Suppressor macrophage treated with lipopolysaccharide for 4 hours (primary cell): Measurements from ENCODE around the gene MACO1.
A peak's percentile ranks its signal among the peaks of the same experiment; 100 is the strongest.
"Not testable (repeated sequence)": the region's sequence is repeated elsewhere in the genome, so short reads cannot be mapped to it uniquely, and the experiment has no call there.

Source experiments
- DNase-seq: peaks from one replicate; pipeline ENCODE4 v3.0.0-alpha.2; 2020

The MACO1 gene

DNA sequence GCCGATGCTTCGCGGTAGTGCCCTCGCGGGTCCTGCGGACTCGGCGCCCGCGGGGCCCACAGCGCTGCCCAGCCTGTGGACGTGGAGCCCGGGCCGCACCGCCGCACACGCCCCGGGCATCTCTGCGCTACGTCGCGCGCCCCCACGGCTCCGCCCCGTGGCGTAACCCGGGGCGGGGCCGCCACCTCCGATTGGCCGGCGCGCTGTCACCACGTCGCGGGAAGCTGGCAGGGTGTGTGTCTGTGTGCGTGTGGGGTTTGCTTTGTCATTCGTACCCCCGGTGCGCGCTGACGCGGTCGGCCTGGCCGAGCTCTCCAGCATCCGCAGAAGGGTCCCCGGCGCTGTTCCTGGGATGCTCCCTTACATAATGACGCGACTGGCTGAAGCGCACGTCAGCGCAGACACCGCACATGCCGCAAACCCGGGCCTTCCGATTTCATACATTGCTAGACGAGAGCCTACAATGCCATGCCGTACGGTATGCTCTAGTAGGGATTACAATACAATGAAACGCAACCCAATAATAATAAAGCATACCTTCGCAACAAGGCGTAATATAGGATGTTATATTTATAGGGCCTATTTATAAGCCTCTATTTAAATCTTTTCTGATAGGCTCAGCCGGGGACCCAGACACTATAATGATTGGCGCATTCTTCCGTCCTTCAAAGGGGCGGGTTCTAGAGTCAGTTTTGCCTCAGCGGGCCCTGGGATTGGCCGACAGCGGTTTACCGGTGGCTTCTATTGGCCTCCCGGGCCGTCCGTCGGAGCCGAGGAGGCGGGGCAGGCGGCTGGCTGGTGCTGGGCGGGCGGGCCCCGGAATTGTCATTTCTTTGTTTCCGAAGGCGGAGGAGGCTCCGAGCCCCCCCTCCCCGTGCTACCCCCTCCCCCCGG is at the start of gene MACO1:
Gene MACO1, plus strand, starts transcription at position 825 of the 894 bp plus-strand sequence. CDS start 202 bp downstream, outside the sequence.
- DNase-seq = peak; percentile 98

DNA sequence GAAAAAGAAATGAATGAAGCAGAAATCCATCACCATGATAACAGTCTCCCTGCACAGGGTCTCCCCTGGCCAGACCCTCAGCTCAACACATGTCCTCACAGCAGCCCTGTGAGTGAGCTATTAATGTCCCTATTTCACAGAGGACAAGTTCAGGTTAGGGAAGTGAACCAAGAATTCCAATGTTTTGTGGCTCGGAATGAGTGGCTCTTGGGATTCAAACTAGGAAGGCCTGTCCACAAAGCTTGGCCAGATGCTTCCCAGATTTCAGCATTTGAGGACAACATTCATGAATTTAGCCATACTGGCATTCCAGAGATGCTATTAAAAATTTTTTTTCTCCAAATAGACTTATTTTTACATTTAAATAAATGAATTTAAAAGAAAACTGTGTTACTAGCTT is 48.2 kb upstream of the MACO1 start:
- DNase-seq = not testable (repeated sequence)

DNA sequence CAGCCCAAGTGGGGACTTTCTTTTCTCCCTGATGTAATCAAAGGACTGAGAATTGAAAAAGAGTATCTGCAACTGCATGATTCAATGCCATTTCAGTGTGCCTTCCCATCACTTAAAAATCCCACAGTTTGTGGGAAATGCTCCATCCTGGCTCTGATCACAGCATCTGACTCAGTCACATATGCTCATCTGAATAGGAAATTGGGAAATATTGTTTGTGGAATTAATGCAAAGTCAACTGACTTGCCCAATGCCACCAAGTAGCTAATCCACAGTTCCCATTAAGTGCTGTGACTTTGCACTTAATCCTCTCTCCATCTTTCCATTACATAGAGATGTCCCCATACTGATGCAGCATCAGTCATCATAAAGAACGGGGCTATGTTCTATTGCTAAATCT is 47.6 kb upstream of the MACO1 start:
- peak; percentile 92 for DNase-seq

- not testable (repeated sequence) for DNase-seq
Measured at GRCh38 chr1:25383875-25384274, 46.8 kb upstream of the MACO1 start.

DNA sequence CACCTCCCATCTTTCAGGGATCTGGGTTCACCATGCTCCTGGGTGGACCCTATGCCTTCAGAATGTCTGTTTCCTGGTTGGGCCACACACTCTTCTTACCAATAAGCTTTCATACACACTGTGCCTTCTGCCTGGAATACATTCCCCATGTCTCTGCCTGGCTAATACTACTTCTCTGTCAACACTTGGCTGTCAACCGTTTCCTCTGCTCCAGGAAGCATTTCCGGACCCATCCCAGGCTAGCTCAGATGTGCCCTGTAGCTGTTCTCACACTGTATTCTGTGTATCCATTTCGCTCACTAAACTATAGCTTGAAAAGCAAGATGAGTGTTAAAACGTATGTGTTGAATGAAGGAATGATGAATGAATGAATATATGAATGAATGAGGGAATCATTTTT is 43.6 kb upstream of the MACO1 start:
- DNase-seq = not testable (repeated sequence)

DNA sequence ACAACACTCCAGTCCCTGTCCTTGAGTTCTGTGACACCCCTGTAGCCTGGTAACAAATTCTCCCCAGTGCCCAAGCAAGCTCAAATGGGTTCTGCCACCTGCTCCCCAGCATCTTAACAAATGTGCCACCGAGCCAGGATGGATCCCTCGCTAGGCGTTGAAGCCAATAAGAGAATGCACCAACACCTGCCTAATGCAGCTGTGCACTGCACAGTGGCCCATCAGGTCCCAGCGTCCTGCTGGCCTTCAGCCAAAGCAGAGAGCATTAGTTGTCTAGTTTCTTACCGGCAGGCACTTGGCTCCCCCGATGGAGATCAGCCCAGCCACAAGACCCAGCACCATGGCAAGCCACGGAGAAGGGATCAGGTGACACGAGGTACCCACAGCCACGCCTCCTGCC is 42.0 kb upstream of the MACO1 start:
- not testable (repeated sequence) for DNase-seq

GRCh38 chr1:25389721-25390120 is 41.0 kb upstream of the MACO1 start:
- DNase-seq = not testable (repeated sequence)

DNA sequence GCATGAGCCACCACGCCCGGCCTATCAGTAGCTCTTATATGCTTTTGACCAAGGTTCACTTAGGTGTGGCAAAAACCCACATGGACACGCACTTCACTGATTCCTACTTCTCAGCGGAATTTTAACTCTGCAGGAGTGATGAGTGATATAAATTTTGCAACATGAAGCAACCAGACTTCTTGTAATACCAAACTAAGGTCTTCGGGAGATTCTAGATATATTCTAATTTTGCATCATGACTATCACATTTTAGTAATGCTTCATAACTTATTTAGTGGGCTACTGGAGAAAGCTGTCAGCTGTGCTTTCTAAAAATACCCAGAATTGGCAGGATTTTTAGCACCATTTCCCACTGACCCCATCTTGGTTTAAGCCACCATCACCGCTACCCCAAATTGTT is 37.9 kb upstream of the MACO1 start:
- no peak for DNase-seq

GRCh38 chr1:25397549-25397948 is 33.1 kb upstream of the MACO1 start:
- DNase-seq = not testable (repeated sequence)

- DNase-seq = not testable (repeated sequence)
Measured at GRCh38 chr1:25398079-25398478, 32.6 kb upstream of the MACO1 start.

DNA sequence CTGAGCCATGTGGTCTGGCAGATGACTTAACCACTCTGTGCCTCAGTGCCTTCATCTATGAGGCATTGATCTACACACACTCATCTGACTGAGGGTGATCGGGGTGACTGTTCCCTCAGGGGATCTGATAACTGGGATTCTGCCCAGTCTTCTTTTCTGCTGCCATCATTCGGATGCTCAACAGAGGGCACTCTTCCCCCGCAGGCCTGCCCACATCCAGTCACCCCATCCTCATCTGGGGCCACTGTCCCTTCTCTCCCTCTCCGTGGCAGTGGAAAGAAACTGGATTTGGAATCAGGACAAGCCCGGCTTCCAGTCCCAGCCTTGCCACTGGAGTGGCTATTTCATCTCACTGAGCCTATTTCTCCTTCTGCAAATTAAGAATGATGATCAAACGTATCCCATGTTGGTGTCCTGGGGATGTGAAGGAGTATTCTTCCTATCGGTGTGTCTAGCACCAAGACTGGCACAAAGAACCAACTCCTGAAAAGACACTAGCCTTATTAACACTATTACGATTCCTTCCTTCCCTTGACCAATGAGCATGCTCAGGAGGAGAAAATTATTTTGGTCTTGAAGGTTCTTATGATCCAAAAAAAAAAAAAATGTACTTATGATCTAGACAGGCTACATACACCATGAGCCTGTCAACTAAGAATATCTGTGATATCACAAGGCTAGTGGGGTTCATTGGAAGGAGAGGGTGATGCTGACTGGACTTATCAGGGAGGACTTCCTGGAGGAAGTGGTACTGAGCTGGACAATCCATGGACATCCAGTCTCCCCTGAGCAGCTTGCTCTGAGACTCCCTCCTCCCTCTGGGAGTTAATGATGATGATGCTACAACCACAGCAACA is 27.5 kb upstream of the MACO1 start:
- not testable (repeated sequence) for DNase-seq

DNA sequence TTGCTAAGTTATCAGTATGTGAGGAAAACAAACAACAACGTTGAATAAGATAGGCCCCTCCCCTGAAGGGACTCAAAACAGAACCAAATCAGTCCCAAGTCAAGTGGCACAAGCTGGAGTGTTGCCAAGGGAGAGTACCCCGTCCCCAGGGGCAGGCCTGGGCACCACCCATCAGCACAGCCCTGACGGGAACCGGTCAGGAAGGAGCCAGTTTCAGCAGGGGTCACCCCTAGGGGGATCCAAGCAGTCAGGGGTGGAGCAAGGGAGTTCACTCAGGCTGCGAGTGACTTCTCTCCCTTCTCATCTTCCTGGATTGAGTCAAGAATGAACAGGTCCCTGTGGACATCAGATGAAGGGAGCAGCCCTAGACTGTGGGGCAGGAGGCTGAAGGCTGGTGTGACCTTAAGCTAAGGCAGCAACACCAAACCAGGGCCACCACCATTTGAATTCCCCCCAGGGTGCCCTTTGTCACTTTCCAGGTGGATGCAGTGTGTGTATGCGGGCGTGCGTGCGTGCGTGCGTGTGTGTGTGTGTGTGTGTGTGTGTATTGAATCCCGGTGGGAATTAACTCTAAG is 24.9 kb upstream of the MACO1 start:
- not testable (repeated sequence) for DNase-seq

DNA sequence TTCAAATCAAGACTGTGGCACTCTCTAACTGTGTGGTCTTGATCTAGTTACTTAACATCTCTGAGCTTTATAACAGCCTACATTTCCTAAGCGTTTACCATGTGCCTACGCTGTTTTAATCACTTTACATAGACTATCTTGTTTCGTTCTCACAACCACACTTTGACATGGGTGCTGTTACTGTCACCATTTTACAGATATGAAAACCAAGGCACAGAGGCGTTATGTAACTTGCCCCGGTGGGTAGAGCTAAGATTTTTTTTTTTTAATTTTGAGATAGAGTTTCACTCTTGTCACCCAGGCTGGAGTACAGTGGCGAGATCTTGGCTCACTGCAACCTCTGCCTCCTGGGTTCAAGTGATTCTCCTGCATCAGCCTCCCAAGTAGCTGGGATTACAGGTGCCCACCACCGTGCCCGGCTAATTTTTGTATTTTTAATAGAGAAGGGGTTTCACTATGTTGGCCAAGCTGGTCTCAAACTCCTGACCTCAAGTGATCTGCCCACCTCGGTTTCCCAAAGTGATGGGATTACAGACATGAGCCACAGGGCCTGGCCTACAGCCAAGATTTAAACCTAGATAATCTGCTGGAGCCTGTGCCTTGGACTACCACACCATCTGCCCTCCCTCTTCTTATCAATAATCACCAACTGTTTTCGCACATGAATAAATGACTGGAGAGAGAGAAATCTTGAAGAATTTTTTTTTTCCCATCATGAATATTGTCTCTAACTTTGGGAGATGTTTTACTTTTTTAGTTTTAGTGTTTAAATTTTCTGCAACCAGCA is 20.9 kb upstream of the MACO1 start:
- not testable (repeated sequence) for DNase-seq

DNA sequence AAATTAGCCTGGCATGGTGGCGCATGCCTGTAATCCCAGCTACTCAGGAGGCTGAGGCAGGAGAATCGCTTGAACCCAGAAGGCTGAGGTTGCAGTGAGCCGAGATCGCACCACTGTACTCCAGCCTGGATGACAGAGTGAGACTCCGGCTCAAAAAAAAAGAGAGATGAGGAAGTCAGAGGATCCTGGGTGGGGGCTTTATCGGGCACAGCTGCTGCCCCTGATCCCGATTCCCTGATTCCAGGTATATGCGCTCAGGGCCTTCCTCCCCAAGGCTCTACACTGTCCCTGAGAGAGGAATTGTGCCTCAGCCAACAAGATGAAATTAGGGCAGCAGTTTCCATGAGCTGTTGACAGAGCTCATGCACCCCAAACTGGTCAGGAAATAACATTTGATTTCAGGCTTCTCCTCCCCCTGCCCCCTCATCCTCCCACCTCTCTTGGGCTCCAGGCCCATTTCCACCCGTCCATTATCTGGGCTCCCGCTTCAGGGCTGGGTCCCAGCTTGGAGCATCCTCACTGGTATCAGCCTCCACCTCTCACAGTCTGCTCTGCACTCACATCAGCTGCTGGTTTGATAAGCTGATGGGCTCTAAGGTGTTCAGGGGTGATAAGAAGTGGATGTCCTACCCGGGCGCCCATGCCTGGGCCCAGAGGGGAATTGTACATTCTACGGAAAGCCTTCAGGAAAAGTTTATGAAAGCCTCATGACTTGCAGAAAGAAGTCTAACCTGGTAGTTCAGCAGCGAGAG is 17.6 kb upstream of the MACO1 start:
- DNase-seq = not testable (repeated sequence)

GRCh38 chr1:25414157-25414556 is 16.5 kb upstream of the MACO1 start:
- not testable (repeated sequence) for DNase-seq

- not testable (repeated sequence) for DNase-seq
Measured at GRCh38 chr1:25414578-25414977, 16.1 kb upstream of the MACO1 start.

- DNase-seq = not testable (repeated sequence)
Measured at GRCh38 chr1:25417280-25417679, 13.4 kb upstream of the MACO1 start.

DNA sequence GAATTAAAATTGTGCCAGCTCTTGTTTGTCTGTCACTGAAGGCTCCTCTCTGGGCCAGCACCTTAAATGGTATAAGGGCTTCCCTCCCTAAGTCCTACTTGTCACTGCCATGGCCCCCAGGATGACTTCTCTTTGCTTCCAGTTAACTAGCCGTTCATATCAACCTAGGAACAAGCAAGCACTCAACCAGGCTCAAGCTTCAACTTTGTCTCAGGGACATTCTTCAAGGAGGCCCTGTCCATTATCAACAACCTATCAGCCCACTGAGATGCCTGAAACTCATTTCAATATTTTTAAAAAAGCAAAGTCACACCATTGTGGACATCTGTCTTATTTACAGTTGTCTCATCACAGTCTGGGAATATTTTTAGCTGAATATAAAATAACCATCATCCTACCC is 11.4 kb upstream of the MACO1 start:
- not testable (repeated sequence) for DNase-seq

DNA sequence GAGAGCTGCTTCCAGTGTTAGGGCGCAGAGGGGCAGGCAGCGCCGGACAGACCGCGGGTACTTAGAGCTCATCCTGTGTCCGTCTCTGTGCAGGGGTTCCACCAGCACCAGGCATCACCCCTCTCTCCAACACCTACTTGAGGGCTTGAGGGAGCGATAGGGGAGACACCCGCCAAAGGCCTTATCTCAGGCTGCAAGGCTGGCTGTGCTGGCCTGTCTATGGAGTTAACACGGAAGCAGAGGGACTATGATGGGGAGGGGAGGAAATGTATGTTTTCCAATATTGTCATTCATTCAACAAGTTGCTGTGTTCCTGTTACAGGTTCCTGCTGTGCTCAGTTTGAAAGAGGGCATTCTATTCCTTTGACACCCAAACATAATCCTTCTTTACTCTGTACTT is 10.0 kb upstream of the MACO1 start, which contains the start of gene RHCE:
Gene RHCE, minus strand, starts transcription at position 111 of the 400 bp plus-strand sequence. Its CDS starts 39 bp downstream, at position 72.
- DNase-seq = not testable (repeated sequence)

- not testable (repeated sequence) for DNase-seq
Measured at GRCh38 chr1:25423206-25423605, 7.5 kb upstream of the MACO1 start.
